Placental epithelial cell (primary cell): ENCODE data around the gene SMAD3. TPM values are rescaled to one million over a fixed set of nuclear protein-coding genes. Genes with fewer than 3 reads are reported as not detected.

ENCODE experiments used
- total RNA-seq: library from RNA; depleted of rRNA; stranded (reverse); fragments of >200 nt; gene quantifications from 2 replicates; pipeline ENCODE4 v1.2.3, GENCODE V29; 2012

SMAD3 gene
- total RNA-seq: 9.8 and 10.1 TPM in 2 replicates

GRCh38 chr15:67065531-67066005 lies at the start of gene SMAD3:
TSS of gene SMAD3 (plus strand) at chr15:67065602. CDS start at chr15:67066155, 553 bp downstream.

Other genes starting within 250 kb of the SMAD3 start
- 25.9 and 44.5 TPM in 2 replicates for gene AAGAB, start 189.1 kb downstream of the SMAD3 start, total RNA-seq
- gene IQCH, start 189.2 kb downstream of the SMAD3 start, total RNA-seq: 4.3 and 5.1 TPM in 2 replicates